Subcutaneous adipose tissue (tissue), 4 donors: ENCODE data around the gene PRRC2B. TPM values are rescaled to one million over a fixed set of nuclear protein-coding genes. Genes with fewer than 3 reads are reported as not detected.

Source experiments
- total RNA-seq, 4 donors: library from RNA; depleted of rRNA; stranded (reverse); fragments of >200 nt; gene quantifications; one replicate each; pipeline ENCODE4 v1.1.0, GENCODE V29; 2016
- TF ChIP-seq, protein P1 (sequence below): fragments of 450-650 bp; IDR thresholded peaks from one replicate; pipeline ENCODE4 v1.5.1; 2016; ENCODE audit warnings: low read depth, mild to moderate bottlenecking, control low read depth, antibody characterized with exemption, moderate library complexity

The PRRC2B gene
- total RNA-seq, 4 donors from 2014 or later, result 59.0 to 138 (median 81.8) TPM

DNA sequence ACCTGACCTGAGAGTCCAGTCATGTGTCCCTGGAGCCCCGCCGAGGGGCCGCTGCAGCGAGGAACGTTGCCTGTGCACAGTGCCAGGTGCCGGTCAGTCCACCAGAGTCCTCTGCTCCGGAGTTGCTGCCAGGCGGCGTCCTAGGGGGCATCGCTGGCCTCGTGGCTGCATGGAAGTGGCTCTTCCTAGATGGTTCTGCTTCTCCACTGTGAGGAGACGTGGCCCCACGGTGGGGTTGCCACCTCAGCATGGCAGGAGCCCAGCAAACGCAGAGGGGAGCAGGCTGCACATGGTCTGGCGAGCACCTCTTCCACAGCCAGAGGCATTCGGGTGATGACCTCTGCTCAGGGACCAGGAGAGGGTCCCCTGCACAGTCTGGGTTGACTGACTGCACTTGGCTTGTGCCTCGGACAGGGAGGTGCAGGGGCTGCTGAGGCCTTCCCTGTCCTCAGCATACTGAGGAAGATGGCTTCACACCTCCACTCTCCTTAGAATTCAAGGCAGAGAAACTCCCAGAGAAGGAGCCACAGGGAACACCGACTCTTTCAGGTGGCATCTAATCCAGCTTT lies 83.0 kb downstream of the PRRC2B start:
- TF ChIP-seq, protein P1, sequence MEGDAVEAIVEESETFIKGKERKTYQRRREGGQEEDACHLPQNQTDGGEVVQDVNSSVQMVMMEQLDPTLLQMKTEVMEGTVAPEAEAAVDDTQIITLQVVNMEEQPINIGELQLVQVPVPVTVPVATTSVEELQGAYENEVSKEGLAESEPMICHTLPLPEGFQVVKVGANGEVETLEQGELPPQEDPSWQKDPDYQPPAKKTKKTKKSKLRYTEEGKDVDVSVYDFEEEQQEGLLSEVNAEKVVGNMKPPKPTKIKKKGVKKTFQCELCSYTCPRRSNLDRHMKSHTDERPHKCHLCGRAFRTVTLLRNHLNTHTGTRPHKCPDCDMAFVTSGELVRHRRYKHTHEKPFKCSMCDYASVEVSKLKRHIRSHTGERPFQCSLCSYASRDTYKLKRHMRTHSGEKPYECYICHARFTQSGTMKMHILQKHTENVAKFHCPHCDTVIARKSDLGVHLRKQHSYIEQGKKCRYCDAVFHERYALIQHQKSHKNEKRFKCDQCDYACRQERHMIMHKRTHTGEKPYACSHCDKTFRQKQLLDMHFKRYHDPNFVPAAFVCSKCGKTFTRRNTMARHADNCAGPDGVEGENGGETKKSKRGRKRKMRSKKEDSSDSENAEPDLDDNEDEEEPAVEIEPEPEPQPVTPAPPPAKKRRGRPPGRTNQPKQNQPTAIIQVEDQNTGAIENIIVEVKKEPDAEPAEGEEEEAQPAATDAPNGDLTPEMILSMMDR, result no peak

DNA sequence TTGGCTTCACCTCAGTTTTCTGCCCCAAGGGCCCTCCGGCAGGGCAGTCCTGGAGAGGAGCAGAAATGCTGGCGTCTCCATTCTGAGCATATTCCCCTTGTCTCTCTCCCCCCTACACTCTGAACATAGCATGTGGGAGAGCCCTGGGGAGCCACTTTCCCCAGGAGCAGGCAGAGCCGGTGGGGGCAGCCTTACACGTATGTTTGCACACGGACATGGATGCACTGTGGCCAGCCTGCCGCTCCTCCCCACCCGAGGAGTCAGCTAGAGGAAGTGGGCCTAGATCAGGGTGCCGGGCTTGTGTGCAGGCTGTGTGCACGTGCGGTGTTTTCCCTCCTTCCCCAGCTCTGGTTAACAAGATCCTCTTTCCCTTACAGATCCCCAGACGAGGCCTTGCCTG lies 83.5 kb downstream of the PRRC2B start:
- TF ChIP-seq, protein P1, result no peak

DNA sequence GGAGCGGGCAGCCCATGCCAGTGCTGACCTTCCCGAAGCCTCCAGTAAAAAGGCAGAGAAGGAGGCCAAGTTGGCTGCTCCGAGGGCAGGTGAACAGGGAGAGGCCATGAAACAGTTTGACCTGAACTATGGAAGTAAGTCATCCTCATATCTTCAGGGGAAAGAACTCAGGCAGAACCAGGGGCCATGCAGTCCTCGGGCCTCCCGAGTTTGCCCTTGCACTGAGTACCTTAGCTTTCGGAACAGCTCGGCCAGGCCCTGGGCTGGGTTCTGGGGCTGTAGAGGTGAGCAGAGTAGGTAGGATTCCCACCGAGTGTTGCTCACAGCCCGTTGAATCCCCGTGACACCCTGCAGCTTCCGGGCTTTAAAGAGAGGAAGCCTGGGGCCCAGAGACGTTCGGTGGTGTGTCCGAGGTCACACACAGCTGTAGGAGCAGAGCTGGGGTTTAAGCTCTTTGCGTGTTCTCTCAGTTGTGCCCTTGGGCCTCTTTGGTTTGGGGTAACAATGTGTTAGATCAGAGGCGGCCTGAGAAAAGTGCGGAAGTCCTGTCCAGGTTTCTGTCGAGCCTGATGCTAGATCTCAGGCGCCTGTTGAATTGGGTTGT lies 84.0 kb downstream of the PRRC2B start:
- TF ChIP-seq, protein P1, result no peak

DNA sequence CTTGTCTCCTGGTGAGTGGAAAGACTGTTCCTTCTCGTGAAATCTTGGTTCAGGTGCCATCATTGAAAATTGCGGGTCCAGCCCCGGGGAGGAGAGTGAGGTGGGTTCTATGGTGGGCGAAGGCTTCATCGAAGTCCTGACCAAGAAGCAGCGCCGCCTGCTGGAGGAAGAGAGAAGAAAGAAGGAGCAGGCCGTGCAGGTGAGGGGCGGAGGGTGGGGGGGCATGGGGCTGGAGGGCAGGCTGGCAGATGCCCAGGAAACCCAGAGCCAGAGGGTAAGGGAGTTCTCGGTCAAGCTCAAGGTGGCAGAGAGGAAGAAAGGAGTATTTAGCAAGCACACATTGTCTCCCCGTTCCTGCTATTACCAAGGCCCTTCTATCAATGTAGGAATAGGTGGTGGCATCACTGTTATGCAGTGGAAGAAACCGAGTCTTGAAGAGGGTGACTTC lies 84.6 kb downstream of the PRRC2B start:
- TF ChIP-seq, protein P1, result no peak

DNA sequence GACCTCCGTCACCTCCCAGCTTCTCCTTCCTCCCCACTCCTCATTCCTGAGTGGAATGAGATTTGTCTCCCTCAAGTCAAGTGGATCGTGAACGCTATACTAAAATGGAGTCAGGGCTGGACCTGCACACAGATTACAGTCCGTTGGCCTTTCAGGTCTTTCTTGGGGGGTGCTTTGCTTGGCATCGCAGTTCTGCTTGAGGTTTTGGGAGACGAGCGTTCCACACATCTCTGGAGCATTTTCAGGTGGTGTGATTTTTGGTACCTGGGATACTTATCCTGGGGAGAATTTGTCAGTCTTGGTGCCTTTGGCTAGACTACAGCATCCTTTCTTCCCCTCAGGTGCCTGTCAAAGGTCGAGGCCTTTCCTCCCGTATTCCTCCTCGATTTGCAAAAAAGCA lies 85.0 kb downstream of the PRRC2B start:
- TF ChIP-seq, protein P1, result no peak

DNA sequence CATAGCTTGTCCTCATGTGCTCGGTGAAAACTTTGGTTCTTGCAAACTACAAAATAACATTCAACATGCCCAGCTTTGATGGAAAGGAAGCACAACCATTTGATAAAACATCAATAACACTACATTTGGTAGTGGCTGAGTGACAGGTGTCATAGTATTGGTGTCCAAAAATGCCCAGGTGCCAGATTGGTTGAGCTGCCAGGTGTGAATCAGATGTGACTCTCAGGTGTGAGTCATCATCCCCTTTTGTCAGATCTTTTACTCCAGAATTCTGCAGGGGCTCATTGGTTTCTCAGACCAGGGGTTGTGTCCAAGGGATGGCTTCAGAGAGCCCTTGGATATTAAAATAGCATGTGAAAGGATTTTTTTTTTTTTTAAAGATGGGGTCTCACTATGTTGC lies 86.4 kb downstream of the PRRC2B start:
- TF ChIP-seq, protein P1, result no peak

DNA sequence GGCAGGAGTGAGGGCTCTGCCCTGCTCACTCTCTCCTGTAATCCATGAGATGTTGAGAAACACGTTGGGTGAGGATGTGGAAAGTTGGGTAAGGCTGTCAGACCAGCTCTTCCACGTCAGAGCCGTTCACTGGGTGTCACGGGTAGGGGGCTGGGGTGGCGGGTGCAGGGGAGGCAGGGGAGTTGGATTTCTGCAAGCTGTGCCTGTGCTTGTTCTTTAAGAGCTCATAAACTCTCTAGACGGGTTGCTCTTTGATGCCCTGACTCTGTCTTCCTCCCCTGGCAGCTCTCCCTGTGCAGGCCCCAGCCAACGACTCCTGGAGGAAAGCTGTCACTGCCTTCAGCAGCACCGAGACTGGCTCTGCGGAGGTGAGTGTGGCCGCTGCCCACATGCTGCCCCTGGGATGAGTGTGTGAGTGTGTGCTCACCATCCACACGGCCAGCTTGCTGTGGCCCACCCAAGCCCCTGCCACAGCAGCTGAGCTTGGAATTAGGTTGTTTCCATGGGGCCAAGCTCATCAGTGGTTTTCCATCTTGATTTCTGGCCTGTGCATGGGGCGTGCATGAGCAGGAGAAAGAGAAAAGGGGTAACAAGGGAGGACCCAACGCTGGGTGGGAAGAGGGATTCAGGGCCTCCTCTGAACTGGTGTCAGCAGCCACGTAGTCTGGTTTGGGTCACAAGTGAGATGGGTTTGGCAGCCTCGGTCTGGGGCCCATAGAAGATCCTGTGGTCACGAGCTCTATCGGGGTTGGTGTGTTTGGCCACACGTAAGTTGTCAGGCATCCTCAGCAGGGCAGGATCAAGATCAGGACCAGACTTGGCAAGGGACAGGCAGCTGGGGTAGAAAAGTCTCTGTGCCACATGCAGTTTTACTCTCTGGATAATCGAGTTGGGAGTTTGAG lies 87.8 kb downstream of the PRRC2B start:
- TF ChIP-seq, protein P1, result no peak
